Mesenchymal stem cell (in vitro differentiated cells and primary cell): ENCODE measurements around the gene OOSP3.

Experiments used
- DNase-seq: peaks from one replicate; pipeline ENCODE4 v3.0.0-alpha.2; 2013
- H2AFZ ChIP-seq: one replicate; pipeline ENCODE4 v1.6.1; 2013; ENCODE audit warnings: low read depth, mild to moderate bottlenecking, control low read depth, inconsistent platforms, low read length, moderate library complexity
- H2AK5ac ChIP-seq: 2 replicates; pipeline ENCODE4 v1.6.1; 2013; ENCODE audit warnings: low read length, moderate library complexity, mild to moderate bottlenecking, inconsistent platforms; ENCODE audit not compliant: severe bottlenecking
- H2BK120ac ChIP-seq: one replicate; pipeline ENCODE4 v1.6.1; 2013; ENCODE audit warnings: low read depth, mild to moderate bottlenecking, inconsistent platforms, low read length, moderate library complexity
- H2BK12ac ChIP-seq, 2 experiments: one replicate each; pipeline ENCODE4 v1.6.1; 2013; ENCODE audit warnings: inconsistent platforms in 2 of 2, low read length in 2 of 2, mild to moderate bottlenecking in 2 of 2, moderate library complexity in 2 of 2, control low read depth in 1 of 2
- H2BK15ac ChIP-seq: one replicate; pipeline ENCODE4 v1.6.1; 2013; ENCODE audit warnings: mild to moderate bottlenecking, low read depth, inconsistent platforms; ENCODE audit not compliant: poor library complexity, severe bottlenecking
- H2BK5ac ChIP-seq: 2 replicates; pipeline ENCODE4 v1.6.1; 2013; ENCODE audit warnings: low read depth, mild to moderate bottlenecking, low read length, control low read depth, inconsistent platforms; ENCODE audit not compliant: poor library complexity, severe bottlenecking
- H3K14ac ChIP-seq, 2 experiments: one replicate each; pipeline ENCODE4 v1.6.1; 2013; ENCODE audit warnings: inconsistent platforms in 2 of 2, low read length in 2 of 2, control low read depth in 1 of 2, mild to moderate bottlenecking in 1 of 2, moderate library complexity in 1 of 2
- H3K18ac ChIP-seq, 2 experiments: one replicate each; pipeline ENCODE4 v1.6.1; 2013; ENCODE audit warnings: inconsistent platforms in 2 of 2, low read length in 2 of 2, control low read depth in 1 of 2, low read depth in 1 of 2, mild to moderate bottlenecking in 1 of 2
- H3K23ac ChIP-seq, 2 experiments: one replicate each; pipeline ENCODE4 v1.6.1; 2013; ENCODE audit warnings: inconsistent platforms in 2 of 2, low read length in 2 of 2, mild to moderate bottlenecking in 2 of 2, moderate library complexity in 2 of 2, control low read depth in 1 of 2
- H3K27ac ChIP-seq: 2 replicates; pipeline ENCODE4 v1.5.1; 2013; ENCODE audit warnings: mild to moderate bottlenecking, moderate library complexity, low read length, control low read depth, inconsistent platforms; ENCODE audit not compliant: poor library complexity, severe bottlenecking
- H3K27me3 ChIP-seq, 2 experiments: 2 replicates each; pipeline versions ENCODE4 v1.6.1 to v1.7.0; 2013; ENCODE audit warnings: low read length in 2 of 2, mild to moderate bottlenecking in 2 of 2, moderate library complexity in 2 of 2, control low read depth in 1 of 2, inconsistent platforms in 1 of 2; ENCODE audit not compliant: control insufficient read depth in 1 of 2, insufficient read depth in 1 of 2
- H3K36me3 ChIP-seq, 2 experiments: 2 replicates each; pipeline versions ENCODE4 v1.6.1 to v1.7.0; 2013; ENCODE audit warnings: low read length in 2 of 2, control low read depth in 1 of 2, inconsistent platforms in 1 of 2, low read depth in 1 of 2, mild to moderate bottlenecking in 1 of 2; ENCODE audit not compliant: insufficient read depth in 2 of 2, control insufficient read depth in 1 of 2
- H3K4ac ChIP-seq, 2 experiments: one replicate each; pipeline ENCODE4 v1.6.1; 2013; ENCODE audit warnings: inconsistent platforms in 2 of 2, low read length in 2 of 2, mild to moderate bottlenecking in 2 of 2, moderate library complexity in 2 of 2, control low read depth in 1 of 2, low read depth in 1 of 2
- H3K4me1 ChIP-seq: 2 replicates; pipeline ENCODE4 v1.6.1; 2013; ENCODE audit warnings: low read depth, low read length, control low read depth; ENCODE audit not compliant: control insufficient read depth, insufficient read depth
- H3K4me2 ChIP-seq: 2 replicates; pipeline ENCODE4 v1.6.1; 2013; ENCODE audit warnings: low read length, mild to moderate bottlenecking, inconsistent platforms; ENCODE audit not compliant: poor library complexity, severe bottlenecking
- H3K4me3 ChIP-seq, 2 experiments: 2 replicates each; pipeline versions ENCODE4 v1.5.1 to v1.7.0; 2013; ENCODE audit warnings: low read length in 2 of 2, mild to moderate bottlenecking in 2 of 2, control low read depth in 1 of 2, low read depth in 1 of 2; ENCODE audit not compliant: insufficient read depth in 1 of 2
- H3K79me1 ChIP-seq: replicated peaks from 2 replicates; pipeline ENCODE4 v1.6.1; 2013; ENCODE audit warnings: mild to moderate bottlenecking, control low read depth, low read length, inconsistent platforms; ENCODE audit not compliant: poor library complexity, severe bottlenecking
- H3K9ac ChIP-seq: 2 replicates; pipeline ENCODE4 v1.7.0; 2013; ENCODE audit warnings: mild to moderate bottlenecking, low read length, moderate library complexity
- H3K9me3 ChIP-seq: 2 replicates; pipeline ENCODE4 v1.7.0; 2013; ENCODE audit warnings: mild to moderate bottlenecking, low read length; ENCODE audit not compliant: control insufficient read depth
- H4K8ac ChIP-seq: one replicate; pipeline ENCODE4 v1.6.1; 2013; ENCODE audit warnings: inconsistent platforms, mild to moderate bottlenecking, low read length, moderate library complexity
- H4K91ac ChIP-seq: one replicate; pipeline ENCODE4 v1.6.1; 2013; ENCODE audit warnings: mild to moderate bottlenecking, low read length, inconsistent platforms
- WGBS: methylation state at CpG from one replicate; pipeline ENCODE4 v1.1.7; 2013; ENCODE audit warnings: mixed read lengths; 5-methylcytosine and 5-hydroxymethylcytosine counted together

The OOSP3 gene

GRCh38 chr11:59867946-59868345 lies 10.6 kb upstream of the OOSP3 start:
- no peak overlapping the region for H2BK5ac ChIP-seq
- H3K14ac ChIP-seq, result no peak overlapping the region
- H2BK12ac ChIP-seq, result no peak overlapping the region
- no peak overlapping the region for H4K8ac ChIP-seq
- no peak overlapping the region for H4K91ac ChIP-seq
- H3K27me3 ChIP-seq, result no peaks in the 10 kb centered on the region
- H3K4me1 ChIP-seq, result no peaks in the 10 kb centered on the region
- no peak overlapping the region for H3K9ac ChIP-seq
- no peaks in the 10 kb centered on the region for H3K36me3 ChIP-seq
- H2AFZ ChIP-seq, result no peak overlapping the region
- no peak for DNase-seq
- H3K4ac ChIP-seq, result no peak overlapping the region
- no peak overlapping the region for H2BK120ac ChIP-seq
- no peak overlapping the region for H3K27ac ChIP-seq
- no peak overlapping the region for H2BK15ac ChIP-seq
- H3K9me3 ChIP-seq, result peaks cover 16% of the 10 kb centered on the region
- no peak overlapping the region for H3K4me2 ChIP-seq
- no peak overlapping the region for H3K4me3 ChIP-seq
- no peak overlapping the region for H3K18ac ChIP-seq
- no peaks in the 10 kb centered on the region for H3K79me1 ChIP-seq
- WGBS, result 86% methylated on average over 1 of the region's 2 CpGs
- no peak overlapping the region for H2AK5ac ChIP-seq
- no peak overlapping the region for H3K23ac ChIP-seq

- H4K8ac ChIP-seq, result no peak overlapping the region
- no peaks in the 10 kb centered on the region for H3K27me3 ChIP-seq
- H3K9ac ChIP-seq, result no peak overlapping the region
- H3K4me3 ChIP-seq, result no peak overlapping the region
- H3K36me3 ChIP-seq, result no peaks in the 10 kb centered on the region
- H2BK5ac ChIP-seq, result no peak overlapping the region
- H2AFZ ChIP-seq, result no peak overlapping the region
- H3K4me2 ChIP-seq, result no peak overlapping the region
- DNase-seq, result no peak
- H3K23ac ChIP-seq, result no peak overlapping the region
- no peak overlapping the region for H2BK120ac ChIP-seq
- peaks cover 16% of the 10 kb centered on the region for H3K9me3 ChIP-seq
- no peak overlapping the region for H3K4ac ChIP-seq
- no peak overlapping the region for H3K18ac ChIP-seq
- H2BK12ac ChIP-seq, result no peak overlapping the region
- H4K91ac ChIP-seq, result no peak overlapping the region
- no peak overlapping the region for H2AK5ac ChIP-seq
- H3K4me1 ChIP-seq, result no peaks in the 10 kb centered on the region
- H2BK15ac ChIP-seq, result no peak overlapping the region
- no peaks in the 10 kb centered on the region for H3K79me1 ChIP-seq
- H3K27ac ChIP-seq, result no peak overlapping the region
- H3K14ac ChIP-seq, result no peak overlapping the region
Measured at GRCh38 chr11:59872076-59872475, 6.5 kb upstream of the OOSP3 start.

GRCh38 chr11:59875856-59876519 lies 2.6 kb upstream of the OOSP3 start:
- H3K27ac ChIP-seq, result no peak overlapping the region
- no peaks in the 10 kb centered on the region for H3K4me1 ChIP-seq
- no peak overlapping the region for H3K4me3 ChIP-seq
- H3K14ac ChIP-seq, result no peak overlapping the region
- H2BK120ac ChIP-seq, result no peak overlapping the region
- H2BK12ac ChIP-seq, result no peak overlapping the region
- no peak for DNase-seq
- WGBS, result 86% methylated on average over 5 of the region's 9 CpGs
- no peaks in the 10 kb centered on the region for H3K27me3 ChIP-seq
- no peak overlapping the region for H3K18ac ChIP-seq
- peaks cover 8% of the 10 kb centered on the region for H3K9me3 ChIP-seq
- H3K79me1 ChIP-seq, result no peaks in the 10 kb centered on the region
- H3K4ac ChIP-seq, result no peak overlapping the region
- H3K23ac ChIP-seq, result no peak overlapping the region
- no peak overlapping the region for H4K91ac ChIP-seq
- no peak overlapping the region for H3K4me2 ChIP-seq
- H2AFZ ChIP-seq, result no peak overlapping the region
- no peak overlapping the region for H2BK5ac ChIP-seq
- H3K9ac ChIP-seq, result no peak overlapping the region
- H4K8ac ChIP-seq, result no peak overlapping the region
- no peak overlapping the region for H2AK5ac ChIP-seq
- H3K36me3 ChIP-seq, result no peaks in the 10 kb centered on the region
- no peak overlapping the region for H2BK15ac ChIP-seq

GRCh38 chr11:59877325-59877724 lies 1.3 kb upstream of the OOSP3 start:
- Histone ChIP-seq H2BK120ac (no peak overlapping the region), H3K18ac (no peak overlapping the region), H3K23ac (no peak overlapping the region), H3K4ac (no peak overlapping the region), H3K4me3 (no peak overlapping the region), H2BK15ac (no peak overlapping the region), H3K27ac (no peak overlapping the region), H3K36me3 (no peaks in the 10 kb centered on the region), H3K9ac (no peak overlapping the region), H2AK5ac (no peak overlapping the region), H3K27me3 (no peaks in the 10 kb centered on the region), H2BK5ac (no peak overlapping the region), H2BK12ac (no peak overlapping the region), H4K91ac (no peak overlapping the region), H4K8ac (no peak overlapping the region), H3K4me2 (no peak overlapping the region), H2AFZ (no peak overlapping the region), H3K14ac (no peak overlapping the region), H3K79me1 (no peaks in the 10 kb centered on the region), H3K9me3 (no peaks in the 10 kb centered on the region), H3K4me1 (no peaks in the 10 kb centered on the region)
- DNase-seq, result no peak
